Adipocyte (in vitro differentiated cells): Measurements from ENCODE around the gene GULP1.
"Not testable (repeated sequence)": the region's sequence is repeated elsewhere in the genome, so short reads cannot be mapped to it uniquely, and the experiment has no call there.

Source experiments
- DNase-seq: peaks from one replicate; pipeline ENCODE4 v3.0.0-alpha.2; 2015; ENCODE audit warnings: low read depth
- H3K27me3 ChIP-seq: replicated peaks from 2 replicates; pipeline ENCODE4 v1.7.0; 2013; ENCODE audit warnings: mild to moderate bottlenecking, low read length, moderate library complexity; ENCODE audit not compliant: control insufficient read depth, insufficient read depth
- H3K36me3 ChIP-seq: 2 replicates; pipeline ENCODE4 v1.7.0; 2013; ENCODE audit warnings: low read length, mild to moderate bottlenecking, moderate library complexity; ENCODE audit not compliant: control insufficient read depth, insufficient read depth, severe bottlenecking
- H3K4me1 ChIP-seq: 2 replicates; pipeline ENCODE4 v1.7.0; 2013; ENCODE audit warnings: mild to moderate bottlenecking, low read length, moderate library complexity; ENCODE audit not compliant: control insufficient read depth, insufficient read depth
- H3K4me3 ChIP-seq: 2 replicates; pipeline ENCODE4 v1.7.0; 2013; ENCODE audit warnings: mild to moderate bottlenecking, low read length, moderate library complexity
- H3K9ac ChIP-seq: 2 replicates; pipeline ENCODE4 v1.7.0; 2013; ENCODE audit warnings: mild to moderate bottlenecking, low read length, moderate library complexity
- H3K9me3 ChIP-seq: 2 replicates; pipeline ENCODE4 v1.7.0; 2013; ENCODE audit warnings: mild to moderate bottlenecking, low read length, moderate library complexity; ENCODE audit not compliant: control insufficient read depth

Gene GULP1

GRCh38 chr2:188559455-188559854 lies 267.8 kb downstream of the GULP1 start:
- not testable (repeated sequence) for H3K27me3 ChIP-seq, H3K9ac ChIP-seq, H3K36me3 ChIP-seq, H3K9me3 ChIP-seq, H3K4me3 ChIP-seq, H3K4me1 ChIP-seq, DNase-seq

GRCh38 chr2:188561473-188561979 lies 269.9 kb downstream of the GULP1 start:
- no peaks in the 10 kb centered on the region for H3K36me3 ChIP-seq
- H3K27me3 ChIP-seq = no peaks in the 10 kb centered on the region
- DNase-seq = no peak
- no peaks in the 10 kb centered on the region for H3K4me1 ChIP-seq
- H3K9me3 ChIP-seq = no peaks in the 10 kb centered on the region
- H3K9ac ChIP-seq = no peak overlapping the region
- no peak overlapping the region for H3K4me3 ChIP-seq

GRCh38 chr2:188569431-188570165 lies 277.9 kb downstream of the GULP1 start:
- Histone ChIP-seq H3K9me3 (no peaks in the 10 kb centered on the region), H3K27me3 (no peaks in the 10 kb centered on the region), H3K4me1 (peaks cover 17% of the 10 kb centered on the region), H3K9ac (peak overlapping the region; percentile 20), H3K4me3 (no peak overlapping the region), H3K36me3 (no peaks in the 10 kb centered on the region)
- peak; percentile 29 for DNase-seq

- no peaks in the 10 kb centered on the region for H3K36me3 ChIP-seq
- DNase-seq = no peak
- peaks cover 17% of the 10 kb centered on the region for H3K4me1 ChIP-seq
- no peak overlapping the region for H3K9ac ChIP-seq
- H3K27me3 ChIP-seq = no peaks in the 10 kb centered on the region
- no peak overlapping the region for H3K4me3 ChIP-seq
- no peaks in the 10 kb centered on the region for H3K9me3 ChIP-seq
These were observed 278.7 kb downstream of the GULP1 start for GRCh38 chr2:188570370-188570769.

- H3K27me3 ChIP-seq = no peaks in the 10 kb centered on the region
These were observed 280.0 kb downstream of the GULP1 start for GRCh38 chr2:188571543-188572303.

GRCh38 chr2:188572592-188572991 lies 280.9 kb downstream of the GULP1 start:
- H3K9me3 ChIP-seq = no peaks in the 10 kb centered on the region
- no peak overlapping the region for H3K9ac ChIP-seq
- no peak overlapping the region for H3K4me3 ChIP-seq
- no peaks in the 10 kb centered on the region for H3K36me3 ChIP-seq
- DNase-seq = no peak
- H3K27me3 ChIP-seq = no peaks in the 10 kb centered on the region
- H3K4me1 ChIP-seq = peaks cover 34% of the 10 kb centered on the region

More at GRCh38 chr2:188571543-188572303, 280.0 kb downstream of the GULP1 start:
- Histone ChIP-seq H3K9ac (no peak overlapping the region), H3K4me1 (peaks cover 27% of the 10 kb centered on the region), H3K36me3 (no peaks in the 10 kb centered on the region), H3K9me3 (no peaks in the 10 kb centered on the region), H3K4me3 (no peak overlapping the region)
- DNase-seq = peak; percentile 45

- H3K27me3 ChIP-seq = no peaks in the 10 kb centered on the region
- peaks cover 36% of the 10 kb centered on the region for H3K4me1 ChIP-seq
- no peak overlapping the region for H3K4me3 ChIP-seq
- peak; percentile 61 for DNase-seq
- H3K9me3 ChIP-seq = no peaks in the 10 kb centered on the region
- H3K36me3 ChIP-seq = no peaks in the 10 kb centered on the region
- H3K9ac ChIP-seq = no peak overlapping the region
These were observed 281.8 kb downstream of the GULP1 start for GRCh38 chr2:188573453-188573852.

GRCh38 chr2:188576006-188576405 lies 284.3 kb downstream of the GULP1 start:
- Histone ChIP-seq H3K9ac (no peak overlapping the region), H3K4me1 (peaks cover 22% of the 10 kb centered on the region), H3K36me3 (no peaks in the 10 kb centered on the region), H3K9me3 (no peaks in the 10 kb centered on the region), H3K4me3 (no peak overlapping the region), H3K27me3 (no peaks in the 10 kb centered on the region)
- DNase-seq = no peak

GRCh38 chr2:188576651-188577050 lies 285.0 kb downstream of the GULP1 start:
- H3K9ac ChIP-seq = peak overlapping the region; percentile 65
- peak overlapping the region; percentile 71 for H3K4me3 ChIP-seq
- no peaks in the 10 kb centered on the region for H3K36me3 ChIP-seq
- H3K9me3 ChIP-seq = no peaks in the 10 kb centered on the region
- peak; percentile 85 for DNase-seq
- H3K4me1 ChIP-seq = peaks cover 19% of the 10 kb centered on the region
- H3K27me3 ChIP-seq = no peaks in the 10 kb centered on the region

- DNase-seq = peak; percentile 64
These were observed 285.6 kb downstream of the GULP1 start for GRCh38 chr2:188577231-188577630.

GRCh38 chr2:188580738-188581137 lies 289.1 kb downstream of the GULP1 start:
- Histone ChIP-seq H3K9ac (no peak overlapping the region), H3K4me3 (no peak overlapping the region), H3K36me3 (no peaks in the 10 kb centered on the region), H3K9me3 (no peaks in the 10 kb centered on the region), H3K27me3 (no peaks in the 10 kb centered on the region), H3K4me1 (peaks cover 18% of the 10 kb centered on the region)
- DNase-seq = no peak

More at GRCh38 chr2:188577231-188577630, 285.6 kb downstream of the GULP1 start:
- peak overlapping the region; percentile 71 for H3K4me3 ChIP-seq
- no peaks in the 10 kb centered on the region for H3K36me3 ChIP-seq
- H3K4me1 ChIP-seq = peaks cover 19% of the 10 kb centered on the region
- peak overlapping the region; percentile 65 for H3K9ac ChIP-seq
- H3K27me3 ChIP-seq = no peaks in the 10 kb centered on the region
- no peaks in the 10 kb centered on the region for H3K9me3 ChIP-seq
